Endothelial cell of umbilical vein (primary cell): Measurements from ENCODE around the gene NAV3. TPM values are rescaled to one million over a fixed set of nuclear protein-coding genes. Genes with fewer than 3 reads are reported as not detected.

Experiments used
- BruUV-seq: library from RNA; stranded (reverse); fragments of 400-500 nt; replicated peaks from 2 replicates; lab custom pipeline; 2021; lab: Mats Ljungman, UMichigan
- CTCF ChIA-PET: fragments of 300-600, 350-600 bp; sonication (Branson Sonifier 250); formaldehyde crosslinking; loops from one replicate; lab custom pipeline; 2021; ENCODE audit warnings: antibody characterized with exemption, inconsistent platforms; lab: Charles Lee
- POLR2A ChIA-PET: fragments of 300-600, 350-600 bp; sonication (Branson Sonifier 250); formaldehyde crosslinking; loops from one replicate; lab custom pipeline; 2021; ENCODE audit warnings: antibody characterized with exemption, inconsistent platforms; lab: Charles Lee
- DNase-seq: peaks from one replicate; pipeline ENCODE4 v3.0.0-alpha.2; 2011; ENCODE audit warnings: low read depth, low spot score
- FAIRE-seq: peaks from 2 replicates; lab custom pipeline; 2011; peaks lifted over from hg19 to GRCh38; lab: Jason Lieb, UNC
- H2AFZ ChIP-seq: 2 replicates; pipeline ENCODE4 v1.6.0; 2012; ENCODE audit warnings: low read depth, low read length, control low read depth, inconsistent platforms
- H3K27ac ChIP-seq: 2 replicates; pipeline ENCODE4 v1.5.1; 2011; ENCODE audit warnings: low read depth, mild to moderate bottlenecking, control low read depth, low read length, moderate library complexity; ENCODE audit not compliant: insufficient read depth
- H3K27me3 ChIP-seq, 2 experiments: 2 replicates each; pipeline versions ENCODE4 v1.6.0 to v1.6.1; 2011; ENCODE audit warnings: low read length in 2 of 2, mixed read lengths in 1 of 2; ENCODE audit not compliant: control insufficient read depth in 2 of 2, insufficient read depth in 2 of 2
- H3K36me3 ChIP-seq, 2 experiments: 2 replicates in 1 of 2; 3 replicates in 1 of 2; pipeline ENCODE4 v1.5.1; 2011; ENCODE audit warnings: low read length in 2 of 2, mild to moderate bottlenecking in 1 of 2, moderate library complexity in 1 of 2; ENCODE audit not compliant: control insufficient read depth in 2 of 2, insufficient read depth in 2 of 2; ENCODE audit errors: extremely low read depth in 1 of 2
- H3K4me1 ChIP-seq: 3 replicates; pipeline ENCODE4 v1.5.1; 2011; ENCODE audit warnings: mild to moderate bottlenecking, low read length; ENCODE audit not compliant: control insufficient read depth, insufficient read depth; ENCODE audit errors: extremely low read depth
- H3K4me2 ChIP-seq: 2 replicates; pipeline ENCODE4 v1.6.1; 2011; ENCODE audit warnings: low read length, control low read depth, mixed read lengths; ENCODE audit not compliant: insufficient read depth
- H3K4me3 ChIP-seq, 3 experiments: fragments of 200-600 bp in 1 of 3; sonication (generic), shearing (Covaris generic) in 1 of 3; replicated peaks in 1 of 3; 2 replicates each; pipeline ENCODE4 v1.5.1; 2011 to 2016; ENCODE audit warnings: control low read depth in 3 of 3, low read length in 3 of 3, mild to moderate bottlenecking in 2 of 3, inconsistent platforms in 1 of 3, low read depth in 1 of 3, moderate library complexity in 1 of 3; ENCODE audit not compliant: insufficient read depth in 1 of 3
- H3K79me2 ChIP-seq: 2 replicates; pipeline ENCODE4 v1.6.0; 2012; ENCODE audit warnings: low read length, inconsistent platforms; ENCODE audit not compliant: control insufficient read depth, insufficient read depth
- H3K9ac ChIP-seq: replicated peaks from 2 replicates; pipeline ENCODE3; 2011; ENCODE audit warnings: low read length, control low read depth; ENCODE audit not compliant: insufficient read depth; ENCODE audit errors: extremely low read depth
- H3K9me1 ChIP-seq: replicated peaks from 3 replicates; pipeline ENCODE4 v1.6.0; 2011; ENCODE audit warnings: mild to moderate bottlenecking, low read length; ENCODE audit not compliant: control insufficient read depth, insufficient read depth; ENCODE audit errors: extremely low read depth
- H3K9me3 ChIP-seq: replicated peaks from 2 replicates; pipeline ENCODE4 v1.5.1; 2012; ENCODE audit warnings: low read length, inconsistent platforms; ENCODE audit not compliant: control insufficient read depth, insufficient read depth
- H4K20me1 ChIP-seq: replicated peaks from 2 replicates; pipeline ENCODE3; 2011; ENCODE audit warnings: mild to moderate bottlenecking, low read length; ENCODE audit not compliant: control insufficient read depth, insufficient read depth; ENCODE audit errors: extremely low read depth
- EZH2 ChIP-seq: IDR thresholded peaks from 2 replicates; pipeline ENCODE4 v1.6.1; 2012; ENCODE audit warnings: borderline replicate concordance, low read depth, mild to moderate bottlenecking, moderate library complexity, low read length, inconsistent platforms; ENCODE audit not compliant: severe bottlenecking
- FOS ChIP-seq: IDR thresholded peaks from 2 replicates; pipeline ENCODE4 v1.6.1; 2011; ENCODE audit warnings: mild to moderate bottlenecking, low read length, moderate library complexity, borderline replicate concordance; ENCODE audit not compliant: insufficient read depth
- GATA2 ChIP-seq: IDR thresholded peaks from 2 replicates; pipeline ENCODE4 v1.7.0; 2011; ENCODE audit warnings: low read depth, mild to moderate bottlenecking, moderate library complexity, mixed read lengths, low read length; ENCODE audit not compliant: insufficient read length, insufficient read depth
- JUN ChIP-seq: IDR thresholded peaks from 2 replicates; pipeline ENCODE4 v1.6.1; 2011; ENCODE audit warnings: borderline replicate concordance, low read depth; ENCODE audit not compliant: insufficient read length, insufficient read depth
- MYC ChIP-seq: IDR thresholded peaks from one replicate; pipeline ENCODE4 v1.6.1; 2011; ENCODE audit warnings: mild to moderate bottlenecking, low read depth, low read length
- POLR2A ChIP-seq: IDR thresholded peaks from 2 replicates; pipeline ENCODE4 v1.6.1; 2012; ENCODE audit warnings: low read depth, mild to moderate bottlenecking, control low read depth, low read length
- POLR2AphosphoS5 ChIP-seq: IDR thresholded peaks from 2 replicates; pipeline ENCODE4 v1.6.1; 2012; ENCODE audit warnings: low read depth, mild to moderate bottlenecking, control low read depth, low read length, moderate library complexity; ENCODE audit not compliant: insufficient read depth
- dilution Hi-C: fragments of 300-500 bp; cut with MboI; formaldehyde crosslinking; loops from one replicate; pipeline ENCODE4 v1.15.0; 2019; ENCODE audit warnings: low sequenced_read_pairs; ENCODE audit not compliant: extremely low pct_ligation_motif_present
- intact Hi-C: fragments of 100-400 bp; cut with micrococcal nuclease; formaldehyde crosslinking; loops from one replicate; pipeline ENCODE4 v1.10.0; 2022
- polyA plus RNA-seq, 4 experiments: library from polyadenylated mRNA; depleted of rRNA in 3 of 4; stranded (reverse) in 3 of 4; unstranded in 1 of 4; fragments of >200 nt; gene quantifications; 2 replicates each; pipeline versions ENCODE4 v1.2.1 to v1.2.3, GENCODE V29; 2011 to 2012; ENCODE audit warnings: missing spikeins in 1 of 4
- total RNA-seq: library from RNA; stranded (reverse); gene quantifications from 2 replicates; pipeline ENCODE4 v1.2.3, GENCODE V29; 2021
- TF ChIP-seq, protein P1 (sequence below), 2 donors: IDR thresholded peaks; 1 replicate in 1 of 2; 2 replicates in 1 of 2; pipeline ENCODE4 v1.5.1; 2011; ENCODE audit warnings: low read length in 2 of 2, mild to moderate bottlenecking in 2 of 2, moderate library complexity in 2 of 2, control low read depth in 1 of 2, inconsistent platforms in 1 of 2, low read depth in 1 of 2; ENCODE audit not compliant: insufficient read depth in 1 of 2; ENCODE audit errors: extremely low read depth in 1 of 2
- TF ChIP-seq, protein P2 (sequence below): IDR thresholded peaks from 2 replicates; pipeline ENCODE4 v1.6.1; 2011; ENCODE audit not compliant: insufficient read depth, insufficient read length

Gene NAV3
- total and polyA plus RNA-seq, 2 donors (not counting 3 experiments of a cell fraction or from before 2014, with no cell fraction given) = 6.7 to 40.1 TPM

DNA sequence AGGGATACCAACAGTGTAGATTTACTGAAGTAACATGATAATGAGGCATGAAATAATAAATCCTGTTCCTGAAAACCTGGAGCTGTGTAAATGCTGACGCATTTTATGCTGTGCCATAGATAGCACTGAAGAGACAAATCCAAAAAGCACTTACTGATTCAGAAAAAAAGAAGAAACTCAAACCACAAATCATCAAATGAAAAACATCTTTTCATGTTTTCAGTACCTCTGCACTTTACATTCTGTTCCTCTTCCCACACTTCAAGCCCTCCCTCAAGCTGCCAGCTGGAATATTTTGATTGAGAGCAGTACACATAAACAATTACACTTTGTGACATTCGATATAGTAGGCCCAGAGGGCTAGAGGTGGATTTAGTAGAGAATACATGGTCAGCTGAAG lies 362.3 kb downstream of the NAV3 start:
- Histone ChIP-seq H4K20me1 (no peaks in the 10 kb centered on the region), H2AFZ (no peak overlapping the region), H3K4me1 (peaks cover 17% of the 10 kb centered on the region), H3K9me1 (peaks cover 5% of the 10 kb centered on the region), H3K9ac (no peak overlapping the region), H3K4me2 (no peak overlapping the region), H3K36me3 (peaks cover 0 to 7% of the 10 kb centered on the region in 2 experiments), H3K27me3 (no peaks in the 10 kb centered on the region), H3K79me2 (no peaks in the 10 kb centered on the region), H3K27ac (no peak overlapping the region), H3K4me3 (no peak overlapping the region), H3K9me3 (no peaks in the 10 kb centered on the region)
- TF ChIP-seq, protein P1, sequence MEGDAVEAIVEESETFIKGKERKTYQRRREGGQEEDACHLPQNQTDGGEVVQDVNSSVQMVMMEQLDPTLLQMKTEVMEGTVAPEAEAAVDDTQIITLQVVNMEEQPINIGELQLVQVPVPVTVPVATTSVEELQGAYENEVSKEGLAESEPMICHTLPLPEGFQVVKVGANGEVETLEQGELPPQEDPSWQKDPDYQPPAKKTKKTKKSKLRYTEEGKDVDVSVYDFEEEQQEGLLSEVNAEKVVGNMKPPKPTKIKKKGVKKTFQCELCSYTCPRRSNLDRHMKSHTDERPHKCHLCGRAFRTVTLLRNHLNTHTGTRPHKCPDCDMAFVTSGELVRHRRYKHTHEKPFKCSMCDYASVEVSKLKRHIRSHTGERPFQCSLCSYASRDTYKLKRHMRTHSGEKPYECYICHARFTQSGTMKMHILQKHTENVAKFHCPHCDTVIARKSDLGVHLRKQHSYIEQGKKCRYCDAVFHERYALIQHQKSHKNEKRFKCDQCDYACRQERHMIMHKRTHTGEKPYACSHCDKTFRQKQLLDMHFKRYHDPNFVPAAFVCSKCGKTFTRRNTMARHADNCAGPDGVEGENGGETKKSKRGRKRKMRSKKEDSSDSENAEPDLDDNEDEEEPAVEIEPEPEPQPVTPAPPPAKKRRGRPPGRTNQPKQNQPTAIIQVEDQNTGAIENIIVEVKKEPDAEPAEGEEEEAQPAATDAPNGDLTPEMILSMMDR (IDR thresholded peaks at IDR 0.05; ENCODE audit: extremely low read depth in 1 of 2, insufficient read depth in 1 of 2, low read depth in 1 of 2, low read length in 2 of 2) = no peak
- TF ChIP-seq POLR2A (no peak), POLR2AphosphoS5 (no peak), MYC (no peak), GATA2 (no peak), JUN (no peak), FOS (no peak), EZH2 (no peak)
- TF ChIP-seq, protein P2, sequence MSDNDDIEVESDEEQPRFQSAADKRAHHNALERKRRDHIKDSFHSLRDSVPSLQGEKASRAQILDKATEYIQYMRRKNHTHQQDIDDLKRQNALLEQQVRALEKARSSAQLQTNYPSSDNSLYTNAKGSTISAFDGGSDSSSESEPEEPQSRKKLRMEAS = no peak
- dilution Hi-C loops = no loop called here
- CTCF ChIA-PET = interaction anchor here (0.7 kb wide), 2 partner anchors 9 to 14 kb away, joined by 3 read pairs; no protein-coding TSS in a partner anchor
- FAIRE-seq = no peak
- intact Hi-C loops = no loop called here
- BruUV-seq = no TSS peak
- DNase-seq = no peak
- POLR2A ChIA-PET = no interaction called here
